NCI-H146 treated with DMSO at 0.1 percent for 48 hours (cell line): ENCODE data around the gene ARID1B.

Experiments
- DNase-seq: peaks from one replicate; lab custom pipeline; 2025; ENCODE audit not compliant: unreplicated experiment; lab: John Stamatoyannopoulos, UW

Gene ARID1B

GRCh38 chr6:157045831-157046454 lies 268.8 kb downstream of the ARID1B start:
- DNase-seq, result peak; percentile 56

GRCh38 chr6:157046776-157047175 lies 269.6 kb downstream of the ARID1B start:
- DNase-seq, result no peak

- DNase-seq, result no peak
Observed at GRCh38 chr6:157047328-157047727, 270.1 kb downstream of the ARID1B start.

GRCh38 chr6:157047951-157048350 lies 270.8 kb downstream of the ARID1B start:
- DNase-seq, result no peak

- DNase-seq, result no peak
Observed at GRCh38 chr6:157049133-157049532, 272.0 kb downstream of the ARID1B start.

GRCh38 chr6:157050537-157051265 lies 273.5 kb downstream of the ARID1B start:
- DNase-seq, result peak; percentile 95

GRCh38 chr6:157054531-157054979 lies 277.4 kb downstream of the ARID1B start:
- no peak for DNase-seq

- DNase-seq, result no peak
Observed at GRCh38 chr6:157055863-157056262, 278.7 kb downstream of the ARID1B start.

GRCh38 chr6:157056275-157056674 lies 279.1 kb downstream of the ARID1B start:
- no peak for DNase-seq

- no peak for DNase-seq
Observed at GRCh38 chr6:157058574-157058973, 281.4 kb downstream of the ARID1B start.

- DNase-seq, result no peak
Observed at GRCh38 chr6:157059781-157060180, 282.6 kb downstream of the ARID1B start.

GRCh38 chr6:157060440-157060952 lies 283.3 kb downstream of the ARID1B start:
- DNase-seq, result no peak

GRCh38 chr6:157061770-157062594 lies 284.8 kb downstream of the ARID1B start:
- DNase-seq, result no peak

- DNase-seq, result peak; percentile 85
Observed at GRCh38 chr6:157063176-157063905, 286.2 kb downstream of the ARID1B start.

- no peak for DNase-seq
Observed at GRCh38 chr6:157063923-157064322, 286.7 kb downstream of the ARID1B start.

GRCh38 chr6:157064502-157064901 lies 287.3 kb downstream of the ARID1B start:
- no peak for DNase-seq

GRCh38 chr6:157065366-157065765 lies 288.2 kb downstream of the ARID1B start:
- no peak for DNase-seq

GRCh38 chr6:157066781-157067491 lies 289.8 kb downstream of the ARID1B start:
- DNase-seq, result no peak

GRCh38 chr6:157067507-157067906 lies 290.3 kb downstream of the ARID1B start:
- DNase-seq, result no peak

GRCh38 chr6:157068691-157069324 lies 291.6 kb downstream of the ARID1B start:
- no peak for DNase-seq
